Measurements from ENCODE around the gene SURF6. TPM values are rescaled to one million over a fixed set of nuclear protein-coding genes. Genes with fewer than 3 reads are reported as not detected.
"Not testable (repeated sequence)": the region's sequence is repeated elsewhere in the genome, so short reads cannot be mapped to it uniquely, and the experiment has no call there.

SURF6 gene
- total and polyA plus RNA-seq, 10 donors = 13.2 to 28.6 (median 17.2) TPM

DNA sequence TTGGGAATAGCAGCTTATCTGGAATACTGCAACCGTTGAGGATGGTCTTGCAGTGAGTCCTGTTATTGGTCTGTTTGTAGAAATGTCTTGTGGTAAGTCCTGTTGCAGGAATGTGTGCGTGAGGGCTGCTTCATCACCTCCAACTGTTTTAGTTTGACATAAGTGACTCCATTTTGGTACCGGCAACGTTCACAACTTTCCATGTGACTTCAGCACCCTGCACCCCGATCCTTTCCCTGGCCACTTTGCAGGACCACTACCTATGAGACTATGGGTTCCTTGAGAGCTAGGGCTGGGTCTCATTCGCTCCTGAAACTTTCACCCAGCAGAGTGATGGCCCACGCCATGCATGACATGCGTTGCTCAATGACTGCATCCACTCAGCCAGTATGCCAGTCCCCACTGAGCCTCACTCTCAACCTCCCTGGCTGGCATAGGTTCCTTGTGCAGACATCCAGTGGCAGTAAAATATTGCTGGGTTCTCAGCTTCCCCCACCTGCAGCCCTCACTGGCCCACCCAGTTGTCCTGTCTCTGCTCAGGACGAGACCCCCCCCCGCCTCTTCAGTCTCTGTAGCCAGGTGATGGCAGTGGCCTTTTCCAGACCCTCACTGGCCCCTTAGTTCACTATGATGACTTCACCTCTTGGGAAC is 8.0 kb downstream of the SURF6 start:
- DNase-seq = peak; percentile 32
- intact Hi-C loops (cut with DNase I; ENCODE audit: low total_unique reads) = loop anchor here (5.0 kb wide), 1 partner anchor 146 kb away; no protein-coding TSS in a partner anchor
- Histone ChIP-seq H3K27me3 (replicated peaks in 1 of 7) (no peaks in the 10 kb centered on the region), H3K27ac (no peak overlapping the region), H3K4me1 (peaks cover 0 to 11% (median 1%) of the 10 kb centered on the region in 6 donors), H3K9me3 (no peaks in the 10 kb centered on the region), H3K4me3 (no peak overlapping the region), H3K36me3 (peaks cover 0 to 36% (median 33%) of the 10 kb centered on the region in 6 donors)
- TF ChIP-seq POLR2A (IDR thresholded peaks at IDR 0.05) = no peak
- no peak for TF ChIP-seq CTCF (IDR thresholded peaks at IDR 0.05 in 8 of 11, conservative IDR thresholded peaks at IDR 0.05 in 3 of 11)
- no peak for TF ChIP-seq POLR2AphosphoS5 (IDR thresholded peaks at IDR 0.05)
- WGBS, 5 donors = 90 to 98% (median 92%) methylated on average over 10 of the region's 10 CpGs

DNA sequence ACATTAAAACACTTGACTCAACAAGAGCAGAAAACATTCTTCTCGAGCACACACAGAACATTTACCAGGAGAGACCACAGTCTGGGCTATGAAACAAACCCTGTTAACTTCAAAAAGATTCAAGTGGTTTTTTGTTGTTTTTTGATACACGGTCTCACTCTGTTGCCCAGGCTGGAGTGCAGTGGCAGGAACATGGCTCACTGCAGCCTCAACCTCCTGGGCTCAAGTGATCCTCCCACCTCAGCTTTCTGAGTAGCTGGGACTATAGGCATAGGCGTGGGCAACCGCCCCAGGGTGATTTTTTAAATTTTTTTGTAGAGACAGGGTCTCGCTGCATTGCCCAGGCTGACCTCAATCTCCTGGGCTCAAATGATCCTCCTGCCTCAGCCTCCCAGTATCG is 9.0 kb downstream of the SURF6 start:
- WGBS, 5 donors = 87 to 94% (median 91%) methylated on average over 6 of the region's 6 CpGs
- not testable (repeated sequence) for H3K4me1 ChIP-seq; H3K4me3 ChIP-seq; H3K27me3 ChIP-seq (replicated peaks in 1 of 7); H3K9me3 ChIP-seq; H3K27ac ChIP-seq
- peak; percentile 21 for DNase-seq
- intact Hi-C loops (cut with DNase I; ENCODE audit: low total_unique reads) = loop anchor here (5.0 kb wide), 1 partner anchor 145 kb away; no protein-coding TSS in a partner anchor
- H3K36me3 ChIP-seq = peaks cover 0 to 27% (median 23%) of the 10 kb centered on the region in 6 donors

DNA sequence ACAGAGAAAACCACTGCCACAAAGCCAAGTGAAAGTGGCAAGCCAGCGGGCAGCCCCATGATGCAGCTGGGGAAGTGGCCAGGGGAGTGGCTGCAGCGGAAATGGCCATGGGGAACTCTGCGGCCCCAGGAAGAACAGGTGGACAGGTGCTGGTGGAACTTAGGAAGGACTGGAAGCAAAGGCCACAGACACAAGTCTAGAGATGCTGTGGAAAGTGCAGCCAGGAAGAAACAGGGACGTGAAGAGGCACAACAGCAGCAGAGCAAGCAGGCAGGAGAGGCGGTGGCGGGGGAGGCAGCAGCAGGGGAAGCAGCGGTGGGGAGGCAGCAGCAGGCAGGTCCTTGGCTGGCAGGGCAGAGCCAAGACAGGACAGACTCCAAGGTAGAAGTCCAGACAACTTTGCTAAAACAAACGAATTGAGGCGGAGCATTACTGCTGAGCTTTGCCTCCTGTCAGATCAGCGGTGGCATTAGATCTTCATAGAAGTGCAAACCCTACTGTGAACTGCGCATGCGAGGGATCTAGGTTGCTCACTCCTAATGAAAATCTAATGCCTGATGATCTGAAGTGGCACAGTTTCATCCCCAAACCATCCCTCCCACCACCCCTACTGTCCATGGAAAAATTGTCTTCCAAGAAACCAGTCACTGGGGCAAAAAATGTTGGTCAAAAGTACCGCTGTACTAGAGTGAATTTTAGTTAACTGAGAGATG is 11.8 kb downstream of the SURF6 start:
- H3K27me3 ChIP-seq (replicated peaks in 1 of 7) = no peaks in the 10 kb centered on the region
- WGBS, 5 donors = 82 to 91% (median 84%) methylated on average over 13 of the region's 13 CpGs
- peak; percentile 44 for DNase-seq
- no peak overlapping the region for H3K4me3 ChIP-seq
- H3K4me1 ChIP-seq = peaks cover 0 to under 1% (median 0%) of the 10 kb centered on the region in 6 donors
- intact Hi-C loops (cut with DNase I; ENCODE audit: low total_unique reads) = no loop called here
- TF ChIP-seq CTCF (IDR thresholded peaks at IDR 0.05 in 8 of 11, conservative IDR thresholded peaks at IDR 0.05 in 3 of 11) (no peak), POLR2A (IDR thresholded peaks at IDR 0.05) (no peak), POLR2AphosphoS5 (IDR thresholded peaks at IDR 0.05) (no peak)
- H3K27ac ChIP-seq = no peak overlapping the region
- H3K9me3 ChIP-seq = no peaks in the 10 kb centered on the region
- H3K36me3 ChIP-seq = no peaks in the 10 kb centered on the region

DNA sequence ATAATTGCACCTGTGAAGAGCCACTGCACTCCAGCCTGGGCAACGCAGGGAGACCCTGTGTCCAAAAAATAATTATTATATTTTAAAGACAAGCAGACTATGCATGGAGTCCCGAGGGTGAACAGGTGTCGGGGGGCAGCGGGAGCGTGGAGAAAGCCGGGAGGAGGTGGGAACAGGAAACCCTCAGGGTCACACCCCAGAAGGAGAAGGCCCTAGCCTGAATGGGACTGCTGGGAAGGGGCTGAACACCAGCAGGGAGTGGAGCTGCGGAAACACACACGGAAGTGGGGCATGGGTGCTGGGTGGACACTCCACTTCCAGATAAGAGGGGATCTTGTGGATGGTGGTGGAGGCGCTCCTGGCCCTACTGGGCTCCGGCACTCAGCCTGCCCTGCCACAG is 12.8 kb downstream of the SURF6 start:
- H3K27me3 ChIP-seq (replicated peaks in 1 of 7) = no peaks in the 10 kb centered on the region
- DNase-seq = peak; percentile 6
- no peaks in the 10 kb centered on the region for H3K36me3 ChIP-seq
- H3K9me3 ChIP-seq = no peaks in the 10 kb centered on the region
- TF ChIP-seq POLR2A (IDR thresholded peaks at IDR 0.05) = no peak
- TF ChIP-seq POLR2AphosphoS5 (IDR thresholded peaks at IDR 0.05) = no peak
- no peak for TF ChIP-seq CTCF (IDR thresholded peaks at IDR 0.05 in 8 of 11, conservative IDR thresholded peaks at IDR 0.05 in 3 of 11)
- H3K4me1 ChIP-seq = no peaks in the 10 kb centered on the region
- intact Hi-C loops (cut with DNase I; ENCODE audit: low total_unique reads) = no loop called here
- H3K4me3 ChIP-seq = no peak overlapping the region
- WGBS, 5 donors = 77 to 91% (median 82%) methylated on average over 9 to 10 of the region's 10 CpGs
- H3K27ac ChIP-seq = no peak overlapping the region
